Measurements from ENCODE around the gene NOA1.
"Not testable (repeated sequence)": the region's sequence is repeated elsewhere in the genome, so short reads cannot be mapped to it uniquely, and the experiment has no call there.

Gene NOA1

GRCh38 chr4:56959100-56959499 lies 18.3 kb downstream of the NOA1 start:
- in situ Hi-C loops (cut with MboI; ENCODE audit: low sequenced_read_pairs), result no loop called here

DNA sequence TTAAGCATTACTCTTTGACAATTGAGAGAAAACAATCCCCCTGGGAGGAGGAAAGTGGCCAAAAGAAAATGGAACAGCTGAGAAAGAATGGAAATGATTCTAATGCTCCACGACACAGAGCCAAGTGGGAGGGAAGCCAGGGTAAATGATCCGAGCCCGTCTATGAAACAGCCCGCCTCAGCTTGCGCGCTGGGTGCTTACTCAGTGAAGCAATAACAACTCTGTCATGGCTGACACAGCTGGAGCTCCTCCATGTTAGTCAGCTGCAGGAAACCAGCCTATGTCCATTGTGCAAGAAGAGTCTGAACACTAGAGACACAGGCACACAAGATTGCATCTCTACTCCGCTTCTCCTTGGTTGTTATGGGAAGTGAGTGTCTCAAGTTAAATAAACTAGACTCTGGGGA lies 19.3 kb downstream of the NOA1 start:
- in situ Hi-C loops (cut with MboI; ENCODE audit: low sequenced_read_pairs), result no loop called here

- in situ Hi-C loops (cut with MboI; ENCODE audit: low sequenced_read_pairs), result no loop called here
Measured at GRCh38 chr4:56953680-56954520, 23.5 kb downstream of the NOA1 start.

DNA sequence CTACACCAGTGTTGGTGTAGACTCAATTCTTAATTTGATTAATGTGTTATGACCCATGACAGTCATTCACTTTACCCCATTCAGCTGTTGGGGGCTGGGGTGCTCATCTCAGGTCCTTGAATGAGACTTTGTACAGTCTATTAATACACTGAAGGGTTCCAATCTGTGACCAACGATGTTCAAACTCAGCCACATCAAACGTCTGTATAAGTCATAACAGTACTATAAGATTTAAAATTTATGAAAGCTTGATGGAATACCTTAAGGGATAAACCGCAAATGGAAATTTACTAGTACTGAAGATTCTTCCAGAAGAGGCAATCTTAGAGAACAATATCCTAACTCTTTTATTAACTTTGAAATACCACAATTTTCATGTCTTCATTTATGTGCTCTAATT lies 36.0 kb downstream of the NOA1 start:
- in situ Hi-C loops (cut with MboI; ENCODE audit: low sequenced_read_pairs), result no loop called here

- in situ Hi-C loops (cut with MboI; ENCODE audit: low sequenced_read_pairs), result no loop called here
Measured at GRCh38 chr4:56940971-56941370, 36.4 kb downstream of the NOA1 start.

DNA sequence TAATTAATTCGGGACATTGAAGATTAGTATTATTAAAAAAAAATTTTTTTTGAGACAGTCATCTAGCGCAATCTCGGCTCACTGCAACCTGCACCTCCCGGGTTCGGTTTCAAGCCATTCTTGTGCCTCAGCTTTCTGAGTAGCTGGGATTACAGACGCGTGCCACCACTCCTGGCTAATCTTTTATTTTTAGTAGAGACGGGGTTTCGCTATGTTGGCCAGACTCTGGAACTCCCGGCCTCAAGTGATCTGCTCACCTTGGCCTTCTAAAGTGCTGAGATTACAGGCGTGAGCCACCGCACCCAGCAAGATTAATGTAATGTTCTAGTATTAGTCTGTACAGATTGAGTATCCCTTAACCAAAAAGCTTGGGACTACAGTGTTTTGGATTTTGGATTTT lies 37.0 kb downstream of the NOA1 start:
- in situ Hi-C loops (cut with MboI; ENCODE audit: low sequenced_read_pairs), result no loop called here

GRCh38 chr4:56939826-56940225 lies 37.6 kb downstream of the NOA1 start:
- in situ Hi-C loops (cut with MboI; ENCODE audit: low sequenced_read_pairs), result not testable (repeated sequence)

DNA sequence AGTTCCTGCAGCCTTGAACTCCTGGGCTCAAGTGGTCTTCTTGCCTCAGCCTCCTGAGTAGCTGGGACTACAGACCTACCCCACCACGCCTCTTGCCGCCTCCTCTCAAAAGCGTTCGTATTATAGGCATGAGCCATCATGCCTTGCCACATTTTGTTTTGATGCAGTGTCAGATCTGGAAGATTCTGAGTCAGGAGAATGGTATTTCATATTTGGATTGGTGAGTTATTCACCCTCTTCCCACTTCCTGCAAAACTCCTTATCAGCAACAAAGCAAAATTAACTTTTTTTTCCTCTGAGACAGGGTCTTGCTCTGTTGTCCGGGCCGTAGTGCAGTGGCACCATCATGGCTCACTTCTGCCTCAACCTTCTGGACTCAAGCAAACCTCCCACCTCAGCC lies 40.1 kb downstream of the NOA1 start:
- in situ Hi-C loops (cut with MboI; ENCODE audit: low sequenced_read_pairs), result no loop called here

DNA sequence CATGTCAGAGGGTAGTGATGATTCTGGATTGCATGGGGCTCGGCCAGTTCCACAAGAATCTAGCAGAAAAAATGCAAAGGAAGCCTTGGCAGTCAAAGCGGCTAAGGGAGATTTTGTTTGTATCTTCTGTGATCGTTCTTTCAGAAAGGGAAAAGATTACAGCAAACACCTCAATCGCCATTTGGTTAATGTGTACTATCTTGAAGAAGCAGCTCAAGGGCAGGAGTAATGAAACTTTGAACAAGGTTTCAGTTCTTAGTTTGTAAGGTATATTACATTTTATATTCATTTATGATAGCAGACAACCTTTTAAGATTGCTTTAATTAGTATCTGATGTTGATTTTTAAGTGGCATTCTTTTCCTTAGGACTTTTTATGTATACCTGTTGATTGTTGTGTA lies 45.5 kb downstream of the NOA1 start:
- in situ Hi-C loops (cut with MboI; ENCODE audit: low sequenced_read_pairs), result no loop called here

DNA sequence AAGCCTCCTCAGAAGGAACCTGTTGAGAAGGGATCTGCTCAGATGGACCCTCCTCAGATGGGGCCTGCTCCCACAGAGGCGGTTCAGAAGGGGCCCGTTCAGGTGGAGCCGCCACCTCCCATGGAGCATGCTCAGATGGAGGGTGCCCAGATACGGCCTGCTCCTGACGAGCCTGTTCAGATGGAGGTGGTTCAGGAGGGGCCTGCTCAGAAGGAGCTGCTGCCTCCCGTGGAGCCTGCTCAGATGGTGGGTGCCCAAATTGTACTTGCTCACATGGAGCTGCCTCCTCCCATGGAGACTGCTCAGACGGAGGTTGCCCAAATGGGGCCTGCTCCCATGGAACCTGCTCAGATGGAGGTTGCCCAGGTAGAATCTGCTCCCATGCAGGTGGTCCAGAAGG lies 46.8 kb downstream of the NOA1 start:
- in situ Hi-C loops (cut with MboI; ENCODE audit: low sequenced_read_pairs), result no loop called here

- in situ Hi-C loops (cut with MboI; ENCODE audit: low sequenced_read_pairs), result no loop called here
Measured at GRCh38 chr4:56927196-56927595, 50.2 kb downstream of the NOA1 start.

GRCh38 chr4:56914977-56915376 lies 62.4 kb downstream of the NOA1 start:
- in situ Hi-C loops (cut with MboI; ENCODE audit: low sequenced_read_pairs), result not testable (repeated sequence)

GRCh38 chr4:56914336-56914735 lies 63.1 kb downstream of the NOA1 start:
- in situ Hi-C loops (cut with MboI; ENCODE audit: low sequenced_read_pairs), result no loop called here
